Measurements from ENCODE around the gene NUDT5.

DNA sequence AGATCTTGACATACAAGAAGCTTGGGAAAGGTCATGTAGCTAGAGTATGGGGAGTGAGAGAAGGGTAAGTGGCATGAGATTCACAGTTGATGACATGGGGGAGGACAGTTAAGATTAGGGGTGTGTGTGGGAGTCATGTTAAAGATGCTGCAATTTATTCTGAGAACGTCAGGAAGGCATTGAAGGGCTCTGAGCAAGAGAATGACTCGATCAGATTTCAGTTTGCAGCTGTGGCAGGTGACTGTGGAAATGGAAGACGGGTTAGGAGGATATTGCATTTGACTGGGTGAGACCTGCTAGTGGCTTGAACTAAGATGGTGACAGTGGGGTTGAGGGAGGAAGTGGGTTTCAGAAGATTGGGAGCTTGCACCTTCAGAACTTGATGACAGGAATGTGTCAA is 5.9 kb upstream of the NUDT5 start:
- TF ChIP-seq, protein P1, sequence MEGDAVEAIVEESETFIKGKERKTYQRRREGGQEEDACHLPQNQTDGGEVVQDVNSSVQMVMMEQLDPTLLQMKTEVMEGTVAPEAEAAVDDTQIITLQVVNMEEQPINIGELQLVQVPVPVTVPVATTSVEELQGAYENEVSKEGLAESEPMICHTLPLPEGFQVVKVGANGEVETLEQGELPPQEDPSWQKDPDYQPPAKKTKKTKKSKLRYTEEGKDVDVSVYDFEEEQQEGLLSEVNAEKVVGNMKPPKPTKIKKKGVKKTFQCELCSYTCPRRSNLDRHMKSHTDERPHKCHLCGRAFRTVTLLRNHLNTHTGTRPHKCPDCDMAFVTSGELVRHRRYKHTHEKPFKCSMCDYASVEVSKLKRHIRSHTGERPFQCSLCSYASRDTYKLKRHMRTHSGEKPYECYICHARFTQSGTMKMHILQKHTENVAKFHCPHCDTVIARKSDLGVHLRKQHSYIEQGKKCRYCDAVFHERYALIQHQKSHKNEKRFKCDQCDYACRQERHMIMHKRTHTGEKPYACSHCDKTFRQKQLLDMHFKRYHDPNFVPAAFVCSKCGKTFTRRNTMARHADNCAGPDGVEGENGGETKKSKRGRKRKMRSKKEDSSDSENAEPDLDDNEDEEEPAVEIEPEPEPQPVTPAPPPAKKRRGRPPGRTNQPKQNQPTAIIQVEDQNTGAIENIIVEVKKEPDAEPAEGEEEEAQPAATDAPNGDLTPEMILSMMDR (IDR thresholded peaks at IDR 0.05) = no peak
- no peak for TF ChIP-seq POLR2AphosphoS5 (IDR thresholded peaks at IDR 0.05; ENCODE audit: low read depth, low read length)
- TF ChIP-seq, protein P2, sequence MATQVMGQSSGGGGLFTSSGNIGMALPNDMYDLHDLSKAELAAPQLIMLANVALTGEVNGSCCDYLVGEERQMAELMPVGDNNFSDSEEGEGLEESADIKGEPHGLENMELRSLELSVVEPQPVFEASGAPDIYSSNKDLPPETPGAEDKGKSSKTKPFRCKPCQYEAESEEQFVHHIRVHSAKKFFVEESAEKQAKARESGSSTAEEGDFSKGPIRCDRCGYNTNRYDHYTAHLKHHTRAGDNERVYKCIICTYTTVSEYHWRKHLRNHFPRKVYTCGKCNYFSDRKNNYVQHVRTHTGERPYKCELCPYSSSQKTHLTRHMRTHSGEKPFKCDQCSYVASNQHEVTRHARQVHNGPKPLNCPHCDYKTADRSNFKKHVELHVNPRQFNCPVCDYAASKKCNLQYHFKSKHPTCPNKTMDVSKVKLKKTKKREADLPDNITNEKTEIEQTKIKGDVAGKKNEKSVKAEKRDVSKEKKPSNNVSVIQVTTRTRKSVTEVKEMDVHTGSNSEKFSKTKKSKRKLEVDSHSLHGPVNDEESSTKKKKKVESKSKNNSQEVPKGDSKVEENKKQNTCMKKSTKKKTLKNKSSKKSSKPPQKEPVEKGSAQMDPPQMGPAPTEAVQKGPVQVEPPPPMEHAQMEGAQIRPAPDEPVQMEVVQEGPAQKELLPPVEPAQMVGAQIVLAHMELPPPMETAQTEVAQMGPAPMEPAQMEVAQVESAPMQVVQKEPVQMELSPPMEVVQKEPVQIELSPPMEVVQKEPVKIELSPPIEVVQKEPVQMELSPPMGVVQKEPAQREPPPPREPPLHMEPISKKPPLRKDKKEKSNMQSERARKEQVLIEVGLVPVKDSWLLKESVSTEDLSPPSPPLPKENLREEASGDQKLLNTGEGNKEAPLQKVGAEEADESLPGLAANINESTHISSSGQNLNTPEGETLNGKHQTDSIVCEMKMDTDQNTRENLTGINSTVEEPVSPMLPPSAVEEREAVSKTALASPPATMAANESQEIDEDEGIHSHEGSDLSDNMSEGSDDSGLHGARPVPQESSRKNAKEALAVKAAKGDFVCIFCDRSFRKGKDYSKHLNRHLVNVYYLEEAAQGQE (IDR thresholded peaks at IDR 0.05; ENCODE audit: insufficient read depth in 1 of 2, low read depth in 2 of 2, low read length in 1 of 2) = no peak
